Measurements from ENCODE around the gene KIF18B. TPM values are rescaled to one million over a fixed set of nuclear protein-coding genes. Genes with fewer than 3 reads are reported as not detected.
A peak's percentile ranks its signal among the peaks of the same experiment; 100 is the strongest.
"Not testable (repeated sequence)": the region's sequence is repeated elsewhere in the genome, so short reads cannot be mapped to it uniquely, and the experiment has no call there.

KIF18B gene
- total RNA-seq, 1 experiment from 2014 or later, result 17.9 TPM

DNA sequence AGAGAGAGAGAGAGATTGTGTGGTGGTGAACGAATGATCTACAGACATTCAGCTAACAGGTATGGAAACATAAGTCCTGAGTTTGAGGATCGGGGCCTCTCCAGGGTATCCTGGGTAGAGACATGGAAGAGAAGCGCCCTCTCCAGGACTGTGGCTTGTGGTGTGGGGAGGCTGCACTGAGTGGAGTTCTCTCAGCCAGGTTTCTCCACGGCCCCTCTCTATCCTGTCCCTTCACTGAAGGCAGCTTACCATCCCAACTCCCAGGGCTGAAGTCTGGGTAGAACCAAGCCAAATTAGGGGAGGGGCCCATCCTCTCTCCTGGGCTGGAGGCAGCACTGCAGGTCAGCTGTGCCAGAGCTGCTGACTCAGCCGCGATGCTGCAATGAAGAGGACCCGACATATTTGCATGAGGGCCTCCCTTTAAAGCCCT lies 14.4 kb upstream of the KIF18B start:
- Histone ChIP-seq H3K36me3 (replicated peaks; ENCODE audit: control insufficient read depth, insufficient read depth, low read length) (no peaks in the 10 kb centered on the region), H3K27me3 (ENCODE audit: control insufficient read depth, insufficient read depth, low read length) (peaks cover 26% of the 10 kb centered on the region), H3K4me3 (ENCODE audit: insufficient read depth, low read depth, low read length) (no peak overlapping the region)
- peak; percentile 84 for DNase-seq

DNA sequence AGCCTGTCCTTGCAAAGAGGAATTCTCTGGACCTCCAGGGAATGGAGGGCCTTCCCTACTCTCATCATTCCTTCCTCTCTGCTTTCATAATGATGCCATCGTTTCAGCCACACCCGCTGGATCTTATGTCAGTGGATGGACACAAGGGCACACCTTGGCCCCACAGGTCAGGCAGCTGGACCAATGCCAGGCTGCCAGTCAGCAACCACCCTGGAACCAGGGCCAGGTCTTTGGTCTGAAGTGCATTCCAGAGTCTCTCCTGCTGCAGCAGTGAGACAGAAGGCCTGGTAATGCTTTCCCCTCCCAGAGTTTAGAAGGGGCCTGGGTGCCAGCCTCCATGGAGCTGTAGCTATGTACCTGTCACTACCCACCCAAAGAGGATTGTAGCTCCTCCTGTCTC lies 13.1 kb upstream of the KIF18B start:
- H3K4me3 ChIP-seq (ENCODE audit: insufficient read depth, low read depth, low read length), result no peak overlapping the region
- no peaks in the 10 kb centered on the region for H3K36me3 ChIP-seq (replicated peaks; ENCODE audit: control insufficient read depth, insufficient read depth, low read length)
- DNase-seq, result no peak
- peaks cover 13% of the 10 kb centered on the region for H3K27me3 ChIP-seq (ENCODE audit: control insufficient read depth, insufficient read depth, low read length)

DNA sequence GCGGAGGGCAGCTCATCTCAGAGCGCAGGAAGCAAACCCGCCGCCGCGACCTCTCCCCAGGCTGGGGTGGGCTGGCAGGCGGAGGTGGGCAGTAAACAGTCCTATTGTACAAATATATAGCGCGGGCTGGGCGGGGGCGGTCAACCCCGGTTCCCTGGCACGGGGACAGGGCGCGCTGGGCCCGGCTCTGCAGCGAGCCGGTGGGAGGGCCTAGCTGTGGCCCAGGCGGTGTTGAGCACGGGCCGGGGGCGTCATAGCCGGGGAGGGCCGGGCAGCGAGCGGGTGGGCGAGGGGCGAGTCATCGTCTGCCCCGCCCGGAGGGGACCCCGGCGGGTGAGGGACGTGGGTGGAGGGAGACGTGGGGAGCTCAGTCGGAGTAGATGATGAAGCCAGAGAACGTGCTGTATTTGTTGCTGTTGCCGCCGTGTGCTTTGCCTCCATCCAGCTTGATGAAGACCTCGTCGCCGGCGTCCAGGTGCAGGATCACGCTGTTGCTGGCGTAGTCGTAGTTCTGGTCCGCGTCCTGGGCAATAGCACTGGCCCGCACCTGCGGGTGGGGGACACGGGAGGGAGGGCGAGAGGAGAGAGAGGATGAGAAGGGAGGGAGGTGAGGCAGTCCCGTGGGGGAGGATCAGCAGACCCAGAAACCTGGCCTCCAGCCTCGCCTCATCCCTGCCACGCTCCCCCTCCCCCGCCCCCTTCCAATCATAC lies 12.4 kb upstream of the KIF18B start:
- DNase-seq, result no peak
- H3K27me3 ChIP-seq (ENCODE audit: control insufficient read depth, insufficient read depth, low read length), result peaks cover 10% of the 10 kb centered on the region; the same call in 1 of the 2 replicates
- no peaks in the 10 kb centered on the region for H3K36me3 ChIP-seq (replicated peaks; ENCODE audit: control insufficient read depth, insufficient read depth, low read length)
- peak overlapping the region; percentile 14; the same call in 1 of the 2 replicates for H3K4me3 ChIP-seq (ENCODE audit: insufficient read depth, low read depth, low read length)

DNA sequence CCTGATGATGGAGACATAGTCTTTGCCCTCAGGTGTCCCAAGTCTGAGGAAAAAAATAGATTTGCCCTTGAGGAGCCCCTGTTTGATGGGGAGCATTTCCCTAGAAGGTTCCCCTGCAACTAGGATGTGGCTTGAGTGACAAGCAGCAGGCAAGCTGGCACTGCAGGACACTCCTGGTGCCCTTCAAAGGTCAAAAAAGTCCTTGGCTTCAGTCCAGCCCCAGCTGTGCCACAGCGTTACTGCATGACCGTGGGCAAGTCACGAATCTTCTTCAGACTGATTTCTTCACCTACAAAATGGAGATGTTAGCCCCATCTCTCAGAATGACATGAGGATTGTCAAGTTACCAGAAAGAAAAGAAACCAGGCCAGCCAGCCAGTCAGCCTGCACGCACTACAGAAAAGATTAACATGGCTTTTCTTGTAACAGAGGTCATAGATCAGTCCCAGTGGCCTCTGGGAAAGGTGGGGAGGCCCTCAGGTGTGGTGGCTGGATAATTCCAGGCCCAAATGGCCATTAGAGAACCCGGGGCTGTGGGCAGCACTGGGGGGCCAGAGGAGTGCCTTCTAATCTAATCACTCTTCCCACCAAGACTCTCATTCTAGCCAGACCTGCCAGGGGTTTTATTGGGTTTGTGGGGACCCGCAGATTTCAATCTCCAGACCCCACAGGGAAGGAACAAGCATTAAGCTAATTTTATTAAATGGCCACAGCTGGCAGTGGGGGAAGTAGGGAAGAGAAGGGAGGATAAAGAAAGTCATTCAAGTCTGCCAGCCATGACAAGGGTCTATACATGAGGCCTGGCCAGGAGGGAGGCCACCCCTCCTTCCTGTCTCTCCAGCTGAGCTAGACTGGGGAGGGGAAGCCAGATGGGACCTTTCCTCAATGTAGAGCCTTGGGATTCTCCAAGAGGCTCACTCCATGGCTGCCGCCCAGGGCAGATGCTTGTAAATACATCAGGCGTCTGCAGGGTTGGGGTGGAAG lies 9.7 kb upstream of the KIF18B start:
- no peak for DNase-seq
- Histone ChIP-seq H3K27me3 (ENCODE audit: control insufficient read depth, insufficient read depth, low read length) (peaks cover 7% of the 10 kb centered on the region; the same call in 1 of the 2 replicates), H3K4me3 (ENCODE audit: insufficient read depth, low read depth, low read length) (no peak overlapping the region), H3K36me3 (replicated peaks; ENCODE audit: control insufficient read depth, insufficient read depth, low read length) (no peaks in the 10 kb centered on the region)

DNA sequence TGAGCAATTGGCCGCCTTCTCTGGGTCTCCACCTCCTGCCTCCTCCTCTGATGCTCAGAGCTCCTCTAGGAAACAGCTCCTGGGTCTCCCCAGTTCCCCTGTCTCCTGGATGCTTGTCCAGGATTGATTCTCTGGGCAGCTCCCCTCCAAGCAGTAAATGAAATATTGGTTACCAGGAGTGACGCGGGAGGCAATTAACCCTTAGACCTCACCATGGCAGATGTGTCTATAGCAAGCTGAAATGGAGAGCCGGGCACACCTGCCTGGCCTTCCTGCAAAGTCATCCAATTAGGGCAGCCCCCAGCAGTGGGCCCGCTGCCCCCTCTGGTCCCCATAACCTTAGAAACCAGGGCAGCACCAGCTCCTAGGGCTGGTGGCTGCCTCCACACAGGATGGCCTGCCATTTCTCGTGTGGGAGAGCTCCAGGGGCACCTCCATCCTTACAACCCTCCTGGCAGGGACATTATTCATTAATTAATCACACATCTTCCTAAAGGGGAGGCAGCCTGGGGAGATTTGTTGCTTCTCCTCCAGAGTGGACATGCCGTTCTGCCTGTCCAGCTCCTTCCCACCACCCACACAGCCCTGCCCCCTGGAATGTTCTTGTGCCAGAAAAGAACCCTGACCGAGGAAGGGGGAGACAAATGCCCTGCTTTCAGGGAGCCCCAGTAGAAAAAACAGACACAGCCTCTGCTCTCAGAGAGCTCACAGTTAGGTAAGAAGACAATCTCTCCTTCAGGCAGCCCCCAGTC lies 8.3 kb upstream of the KIF18B start:
- DNase-seq, result no peak
- no peak overlapping the region for H3K4me3 ChIP-seq (ENCODE audit: insufficient read depth, low read depth, low read length)
- H3K36me3 ChIP-seq (replicated peaks; ENCODE audit: control insufficient read depth, insufficient read depth, low read length), result no peaks in the 10 kb centered on the region
- peaks cover 7% of the 10 kb centered on the region; the same call in 1 of the 2 replicates for H3K27me3 ChIP-seq (ENCODE audit: control insufficient read depth, insufficient read depth, low read length)

DNA sequence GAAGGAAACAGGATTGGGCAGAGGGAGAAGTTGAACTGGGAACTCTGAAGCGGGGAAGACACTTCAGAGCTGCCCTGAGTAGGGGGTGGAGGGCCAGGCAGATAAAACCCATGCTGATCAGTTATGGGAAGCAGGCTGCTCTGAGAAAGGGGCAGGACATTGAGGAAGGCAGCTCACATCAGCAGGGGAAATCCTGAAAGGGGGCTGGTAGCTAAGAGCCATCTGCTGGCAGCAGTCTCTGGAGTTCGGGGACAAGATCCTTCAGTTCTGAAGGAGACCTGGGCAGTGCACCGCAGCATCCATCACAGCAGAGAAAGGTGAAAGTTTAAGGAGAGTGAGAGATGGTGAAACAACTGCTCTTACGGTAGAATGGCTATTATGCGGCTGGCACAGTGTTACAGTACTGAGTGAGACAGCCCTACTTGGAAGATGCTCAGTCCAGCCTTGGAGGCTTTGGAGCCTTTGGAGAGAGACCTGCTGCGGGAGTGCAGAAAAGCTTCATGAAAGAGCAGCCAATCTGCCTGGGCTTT lies 5.4 kb upstream of the KIF18B start:
- H3K4me3 ChIP-seq (ENCODE audit: insufficient read depth, low read depth, low read length), result no peak overlapping the region
- H3K36me3 ChIP-seq (replicated peaks; ENCODE audit: control insufficient read depth, insufficient read depth, low read length), result no peaks in the 10 kb centered on the region
- no peaks in the 10 kb centered on the region for H3K27me3 ChIP-seq (ENCODE audit: control insufficient read depth, insufficient read depth, low read length)
- DNase-seq, result no peak

DNA sequence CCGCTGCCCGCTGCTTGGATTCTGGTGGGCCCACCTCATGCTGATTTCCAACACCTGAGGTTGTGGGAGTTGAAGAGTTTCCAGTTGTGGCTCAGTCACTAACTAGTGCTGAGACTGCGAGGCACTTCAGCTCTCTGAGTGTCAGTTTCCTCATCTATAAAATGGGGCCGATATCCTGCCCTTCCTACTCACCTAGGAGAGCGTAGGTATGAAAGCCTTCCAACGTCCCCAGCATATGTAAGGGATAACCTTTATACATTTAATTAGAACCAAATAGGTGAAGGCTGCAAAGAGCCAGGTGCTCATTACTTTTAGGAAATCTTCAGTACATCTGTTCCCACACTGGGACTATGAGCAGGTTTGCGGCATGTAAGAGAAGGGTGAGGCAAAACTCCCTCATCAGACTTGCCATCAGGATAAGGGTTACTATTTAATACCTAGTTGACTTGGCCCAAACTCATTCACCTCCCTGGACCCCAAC lies 782 bp upstream of the KIF18B start:
- no peaks in the 10 kb centered on the region; the same call in 1 of the 2 replicates for H3K36me3 ChIP-seq (replicated peaks; ENCODE audit: control insufficient read depth, insufficient read depth, low read length)
- DNase-seq, result no peak
- H3K27me3 ChIP-seq (ENCODE audit: control insufficient read depth, insufficient read depth, low read length), result no peaks in the 10 kb centered on the region
- H3K4me3 ChIP-seq (ENCODE audit: insufficient read depth, low read depth, low read length), result peak overlapping the region; percentile 99; the same call in 1 of the 2 replicates

DNA sequence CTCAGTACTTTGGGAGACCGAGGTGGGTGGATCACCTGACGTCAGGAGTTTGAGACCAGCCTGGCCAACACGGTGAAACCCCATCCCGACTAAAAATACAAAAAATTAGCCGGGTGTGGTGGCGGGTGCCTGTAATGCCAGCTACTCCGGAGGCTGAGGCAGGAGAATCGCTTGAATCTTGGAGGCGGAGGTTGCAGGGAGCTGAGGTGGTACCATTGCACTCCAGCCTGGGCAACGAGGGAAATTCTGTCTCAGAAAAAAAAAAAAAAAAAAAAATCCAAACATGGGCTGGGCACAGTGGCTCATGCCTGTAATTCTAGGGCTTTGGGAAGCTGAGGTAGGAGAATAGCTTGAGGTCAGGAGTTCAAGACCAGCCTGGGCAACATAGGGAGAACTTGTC lies 1.9 kb downstream of the KIF18B start:
- not testable (repeated sequence) for H3K36me3 ChIP-seq (replicated peaks; ENCODE audit: control insufficient read depth, insufficient read depth, low read length); H3K4me3 ChIP-seq (ENCODE audit: insufficient read depth, low read depth, low read length); H3K27me3 ChIP-seq (ENCODE audit: control insufficient read depth, insufficient read depth, low read length); DNase-seq

DNA sequence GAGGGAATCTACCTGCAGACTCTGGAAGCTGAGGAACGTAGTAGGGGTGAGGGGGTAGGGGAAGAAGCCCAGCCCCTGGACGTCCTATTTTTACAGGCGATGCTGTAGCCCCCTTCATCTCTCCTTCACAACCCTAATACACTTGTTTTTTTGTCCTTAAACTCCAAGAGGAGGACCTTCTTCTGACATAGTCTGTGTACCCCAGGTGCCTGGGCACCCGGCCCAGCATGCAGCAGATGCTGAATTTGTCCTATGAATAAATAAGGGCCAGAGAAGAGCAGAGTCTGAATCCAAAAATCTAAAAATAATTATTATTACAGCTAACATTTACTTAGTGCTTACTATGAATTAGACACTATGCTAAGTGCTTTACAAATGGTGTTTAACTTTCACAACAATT lies 5.1 kb downstream of the KIF18B start:
- no peak overlapping the region for H3K4me3 ChIP-seq (ENCODE audit: insufficient read depth, low read depth, low read length)
- no peak for DNase-seq
- H3K27me3 ChIP-seq (ENCODE audit: control insufficient read depth, insufficient read depth, low read length), result no peaks in the 10 kb centered on the region
- H3K36me3 ChIP-seq (replicated peaks; ENCODE audit: control insufficient read depth, insufficient read depth, low read length), result peaks cover 3% of the 10 kb centered on the region

DNA sequence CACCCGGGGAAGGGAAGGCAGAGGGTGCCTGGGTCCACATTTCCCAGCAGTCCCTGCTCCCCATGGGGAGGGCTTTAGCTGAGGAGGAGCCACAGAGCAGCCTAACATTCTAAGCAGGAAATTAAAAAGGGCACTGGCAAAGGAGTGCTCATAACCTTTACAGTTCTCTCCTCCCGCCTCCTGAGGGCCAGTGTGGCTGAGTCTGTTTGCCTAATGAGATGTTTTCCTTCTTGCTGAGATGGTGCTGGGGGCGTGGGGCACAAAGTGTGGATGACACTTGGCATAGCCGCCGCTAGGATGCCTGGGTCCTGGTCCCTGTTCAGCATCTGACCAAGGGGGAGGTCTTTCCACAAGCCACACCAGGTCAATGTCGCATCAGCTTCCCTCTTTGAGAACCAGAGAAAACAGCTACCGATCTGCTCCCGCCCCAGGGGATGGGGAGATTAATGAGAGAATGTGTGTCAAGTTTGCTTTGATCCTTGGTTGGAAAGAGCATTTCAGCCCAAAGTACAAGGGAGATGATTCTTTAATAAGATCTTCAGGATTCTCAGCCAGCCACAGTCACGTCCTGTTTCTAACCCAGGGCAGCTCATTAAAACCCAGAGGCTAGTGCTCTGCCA lies 5.8 kb downstream of the KIF18B start:
- H3K36me3 ChIP-seq (replicated peaks; ENCODE audit: control insufficient read depth, insufficient read depth, low read length), result peaks cover 3% of the 10 kb centered on the region
- H3K4me3 ChIP-seq (ENCODE audit: insufficient read depth, low read depth, low read length), result no peak overlapping the region
- no peak for DNase-seq
- no peaks in the 10 kb centered on the region for H3K27me3 ChIP-seq (ENCODE audit: control insufficient read depth, insufficient read depth, low read length)

DNA sequence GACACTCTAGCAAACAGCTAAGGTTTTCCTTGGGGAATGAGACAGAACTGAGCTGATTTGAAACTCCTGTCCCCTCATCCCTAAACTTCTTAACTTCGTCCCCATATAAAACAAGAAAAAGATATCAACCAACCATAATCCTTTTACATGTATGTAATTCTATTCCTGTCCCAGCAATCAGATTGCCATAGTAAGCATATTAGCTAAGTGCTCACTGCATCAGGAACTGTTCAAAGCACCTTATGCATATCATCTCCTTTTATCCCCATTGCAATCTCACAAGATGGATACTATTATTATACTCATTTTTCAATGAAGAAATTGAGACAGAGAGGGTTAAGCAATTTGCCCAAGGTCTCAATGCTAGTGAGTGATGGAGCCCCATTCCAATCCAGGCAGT lies 6.8 kb downstream of the KIF18B start:
- Histone ChIP-seq H3K4me3 (ENCODE audit: insufficient read depth, low read depth, low read length) (no peak overlapping the region), H3K36me3 (replicated peaks; ENCODE audit: control insufficient read depth, insufficient read depth, low read length) (peaks cover 4% of the 10 kb centered on the region), H3K27me3 (ENCODE audit: control insufficient read depth, insufficient read depth, low read length) (no peaks in the 10 kb centered on the region)
- no peak for DNase-seq

DNA sequence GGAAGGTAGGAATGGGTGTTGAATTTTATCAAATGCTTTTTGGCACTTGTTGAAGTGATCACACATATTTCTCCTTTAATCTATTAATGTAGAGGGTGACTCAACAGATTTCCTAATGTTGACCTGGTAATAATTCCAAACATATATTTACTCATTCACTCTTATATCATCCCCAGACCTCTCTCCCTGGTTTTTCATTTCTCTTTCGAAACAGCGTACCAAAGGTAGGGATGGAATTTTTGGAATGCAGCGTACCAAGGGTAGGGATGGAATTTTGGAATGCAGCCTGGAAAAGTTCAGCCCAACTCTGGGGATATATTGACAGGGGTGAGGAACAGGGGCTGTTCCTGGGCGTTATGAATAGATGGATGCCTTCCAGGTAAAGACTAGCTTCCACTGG lies 7.3 kb downstream of the KIF18B start:
- peak; percentile 40 for DNase-seq
- peaks cover 7% of the 10 kb centered on the region for H3K36me3 ChIP-seq (replicated peaks; ENCODE audit: control insufficient read depth, insufficient read depth, low read length)
- H3K27me3 ChIP-seq (ENCODE audit: control insufficient read depth, insufficient read depth, low read length), result no peaks in the 10 kb centered on the region
- no peak overlapping the region for H3K4me3 ChIP-seq (ENCODE audit: insufficient read depth, low read depth, low read length)

- H3K4me3 ChIP-seq (ENCODE audit: insufficient read depth, low read depth, low read length), result no peak overlapping the region
- DNase-seq, result peak; percentile 31
- no peaks in the 10 kb centered on the region for H3K27me3 ChIP-seq (ENCODE audit: control insufficient read depth, insufficient read depth, low read length)
- peaks cover 30% of the 10 kb centered on the region for H3K36me3 ChIP-seq (replicated peaks; ENCODE audit: control insufficient read depth, insufficient read depth, low read length)
Observed at GRCh38 chr17:44935116-44935515, 12.5 kb downstream of the KIF18B start.

GRCh38 chr17:44934745-44935105 lies 12.8 kb downstream of the KIF18B start:
- no peak overlapping the region for H3K4me3 ChIP-seq (ENCODE audit: insufficient read depth, low read depth, low read length)
- no peaks in the 10 kb centered on the region for H3K27me3 ChIP-seq (ENCODE audit: control insufficient read depth, insufficient read depth, low read length)
- peak; percentile 30 for DNase-seq
- H3K36me3 ChIP-seq (replicated peaks; ENCODE audit: control insufficient read depth, insufficient read depth, low read length), result peaks cover 30% of the 10 kb centered on the region
